Prostate gland (tissue), 2 donors: ENCODE data around the gene SPAG7.

Experiments used
- CTCF ChIP-seq, 4 experiments: fragments of 200-600 bp in 2 of 4; fragments of 450-650 bp in 2 of 4; sonication (generic) in 2 of 4; IDR thresholded peaks; 1 replicate in 3 of 4; 2 replicates in 1 of 4; pipeline ENCODE4 v1.5.1; 2016 to 2019; ENCODE audit warnings: antibody characterized with exemption in 4 of 4, mild to moderate bottlenecking in 2 of 4, moderate library complexity in 2 of 4
- POLR2A ChIP-seq: fragments of 450-650 bp; IDR thresholded peaks from one replicate; pipeline ENCODE4 v1.6.1; 2016; ENCODE audit warnings: antibody characterized with exemption, mild to moderate bottlenecking
- POLR2AphosphoS5 ChIP-seq: sonication (generic); formaldehyde crosslinking; IDR thresholded peaks from one replicate; pipeline ENCODE4 v1.6.1; 2017; ENCODE audit warnings: antibody characterized with exemption

DNA sequence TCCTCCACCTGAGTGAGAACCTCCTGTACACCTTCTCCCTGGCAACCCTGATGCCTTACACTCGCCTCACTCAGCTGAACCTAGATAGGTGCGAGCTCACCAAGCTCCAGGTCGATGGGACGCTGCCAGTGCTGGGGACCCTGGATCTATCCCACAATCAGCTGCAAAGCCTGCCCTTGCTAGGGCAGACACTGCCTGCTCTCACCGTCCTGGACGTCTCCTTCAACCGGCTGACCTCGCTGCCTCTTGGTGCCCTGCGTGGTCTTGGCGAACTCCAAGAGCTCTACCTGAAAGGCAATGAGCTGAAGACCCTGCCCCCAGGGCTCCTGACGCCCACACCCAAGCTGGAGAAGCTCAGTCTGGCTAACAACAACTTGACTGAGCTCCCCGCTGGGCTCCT is 34.9 kb downstream of the SPAG7 start:
- TF ChIP-seq POLR2A, result no peak
- TF ChIP-seq POLR2AphosphoS5, result no peak
- TF ChIP-seq CTCF (IDR thresholded peaks at IDR 0.05), result no peak
